ENCODE data around the gene USP28.

Gene USP28

GRCh38 chr11:113906038-113906437 lies 30.7 kb upstream of the USP28 start:
- no peak for TF ChIP-seq ZFX (IDR thresholded peaks at IDR 0.05)
- peak; percentile 86 for TF ChIP-seq CTCF (conservative IDR thresholded peaks at IDR 0.05)
- peak overlapping the region; percentile 66; the same call in 1 of the 2 replicates for H3K27ac ChIP-seq

- TF ChIP-seq ZFX (IDR thresholded peaks at IDR 0.05) (no peak), CTCF (conservative IDR thresholded peaks at IDR 0.05) (no peak)
- H3K27ac ChIP-seq, result no peak within 1 kb of the TSS
These were observed 29.2 kb upstream of the USP28 start, which contains the start of gene HTR3B for GRCh38 chr11:113904379-113905101. HTR3B (plus strand) TSS chr11:113904796; CDS start chr11:113904934, 138 bp downstream.

DNA sequence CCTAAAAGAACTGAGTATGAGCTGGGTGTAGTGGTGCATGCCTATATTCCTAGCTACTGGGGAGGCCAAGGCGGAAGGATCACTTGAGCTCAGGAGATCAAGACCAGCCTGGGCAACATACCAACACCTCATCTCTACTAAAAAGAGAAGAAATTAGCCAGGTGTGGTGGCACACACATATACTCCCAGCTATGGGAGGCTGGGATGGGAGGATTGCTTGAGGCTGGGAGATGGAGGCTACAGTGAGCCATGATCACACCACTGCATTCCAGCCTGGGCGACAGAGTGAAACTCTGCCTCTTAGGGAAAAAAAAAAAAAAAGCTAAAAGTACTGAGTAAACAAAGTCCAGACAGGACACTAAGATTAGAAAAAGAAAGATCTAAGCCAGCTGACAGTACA lies 25.8 kb upstream of the USP28 start:
- TF ChIP-seq CTCF (conservative IDR thresholded peaks at IDR 0.05) (no peak), ZFX (IDR thresholded peaks at IDR 0.05) (no peak)
- no peak overlapping the region for H3K27ac ChIP-seq

DNA sequence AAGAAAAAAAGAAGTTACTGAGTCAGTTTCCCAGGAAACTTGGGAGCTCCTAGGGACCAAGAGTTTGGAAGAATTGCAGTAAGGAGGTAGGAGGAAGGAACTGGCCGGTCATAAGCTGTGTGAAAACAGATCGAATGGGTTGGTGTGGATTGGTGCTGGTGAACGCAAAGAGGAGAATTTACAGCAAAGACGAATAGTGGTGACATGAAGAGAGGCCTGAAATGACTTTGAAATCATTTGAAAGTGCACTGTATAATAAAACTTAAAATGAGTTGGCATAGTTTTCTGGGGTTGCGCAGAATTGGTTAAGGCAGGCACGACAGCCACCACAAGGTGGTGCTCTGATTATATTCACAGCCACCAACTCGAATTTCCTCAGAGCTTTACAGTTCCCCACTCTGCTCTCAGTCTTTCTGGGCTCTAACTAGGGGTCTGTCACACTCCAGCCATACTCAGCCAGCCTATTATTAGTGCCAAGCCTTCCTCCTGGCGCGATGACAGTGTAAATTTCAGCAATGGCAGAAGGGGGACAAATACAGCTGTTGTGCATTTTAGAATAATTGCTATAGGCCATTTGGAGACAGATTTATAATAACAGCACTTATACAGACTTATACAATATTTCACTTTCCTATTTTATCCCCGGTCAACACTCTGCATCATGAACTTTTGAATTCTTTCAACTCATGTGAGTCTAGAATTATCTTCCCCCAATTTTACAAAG lies 20.9 kb upstream of the USP28 start:
- H3K27ac ChIP-seq, result peak overlapping the region; percentile 34; the same call in 1 of the 2 replicates
- TF ChIP-seq CTCF (conservative IDR thresholded peaks at IDR 0.05) (peak; percentile 87), ZFX (IDR thresholded peaks at IDR 0.05) (no peak)

DNA sequence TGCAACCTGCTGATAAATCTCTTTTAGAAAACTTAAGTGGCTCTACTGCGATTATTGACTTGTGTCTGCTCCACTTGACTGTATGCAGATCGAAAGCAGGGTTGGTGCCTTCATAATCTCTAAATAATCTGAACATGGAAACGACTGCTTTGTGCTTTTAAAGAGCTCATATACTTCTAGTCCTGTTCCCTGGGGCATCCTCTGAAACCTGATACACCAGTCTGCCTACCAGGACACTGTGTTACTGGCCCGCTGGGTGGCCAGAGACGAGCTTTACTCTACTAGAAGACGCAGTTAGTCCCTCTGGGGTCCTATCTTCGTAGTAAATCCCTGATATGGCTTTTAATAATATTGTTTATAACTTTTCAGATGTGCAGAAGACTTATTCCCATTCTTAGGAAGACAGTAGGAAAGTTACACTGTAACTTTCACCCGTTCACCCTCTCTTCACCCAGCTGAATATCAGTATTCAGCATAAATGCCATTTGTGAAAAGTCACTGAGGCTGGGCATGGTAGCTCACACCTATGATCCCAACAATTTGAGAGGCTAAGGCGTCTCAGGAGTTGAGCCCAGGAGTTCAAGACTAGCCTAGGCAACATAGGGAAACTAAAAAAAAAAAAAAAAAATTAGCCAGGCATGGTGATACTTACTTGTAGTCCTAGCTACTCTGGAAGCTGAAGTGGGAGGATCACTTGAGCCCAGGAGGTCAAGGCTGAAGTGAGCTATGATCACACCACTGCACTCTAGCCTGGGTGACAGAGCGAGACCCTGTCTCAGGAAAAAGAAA lies 20.2 kb upstream of the USP28 start:
- H3K27ac ChIP-seq, result peak overlapping the region; percentile 34; the same call in 1 of the 2 replicates
- no peak for TF ChIP-seq ZFX (IDR thresholded peaks at IDR 0.05)
- TF ChIP-seq CTCF (conservative IDR thresholded peaks at IDR 0.05), result no peak

DNA sequence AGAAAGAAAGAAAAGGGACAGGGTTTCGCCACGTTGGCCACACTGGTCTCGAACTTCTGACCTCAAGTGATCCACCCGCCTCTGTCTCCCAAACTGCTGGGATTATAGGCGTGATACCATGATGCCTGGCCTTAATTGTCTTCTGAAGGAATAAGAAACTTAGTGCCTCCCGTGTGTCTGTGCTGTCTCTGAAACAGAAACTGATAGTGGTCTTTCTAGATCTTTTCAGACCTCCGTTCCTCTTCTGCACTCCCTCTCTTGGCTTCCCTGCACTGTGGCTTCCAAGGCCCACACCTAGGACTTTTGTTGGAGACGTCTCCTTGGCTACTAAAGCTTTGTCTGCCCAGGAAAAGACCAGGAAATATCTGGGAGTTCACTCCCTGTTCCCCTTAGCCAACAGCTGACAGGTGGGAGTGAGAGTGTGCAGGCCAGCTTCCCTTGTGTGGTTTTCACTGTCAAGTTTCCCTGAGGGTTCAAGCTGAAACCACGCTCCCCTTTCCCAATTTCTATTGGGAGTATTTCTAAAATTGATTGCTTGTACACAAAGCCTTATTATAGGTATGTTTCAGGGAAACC lies 19.1 kb upstream of the USP28 start:
- H3K27ac ChIP-seq, result 0 out of 2 replicates have a peak overlapping the region, but pooled peaks have one; percentile 8
- no peak for TF ChIP-seq CTCF (conservative IDR thresholded peaks at IDR 0.05)
- no peak for TF ChIP-seq ZFX (IDR thresholded peaks at IDR 0.05)
